SK-N-SH (cell line): ENCODE results near the gene MRPS12. TPM values are rescaled to one million over a fixed set of nuclear protein-coding genes. Genes with fewer than 3 reads are reported as not detected.

ENCODE experiments used
- CTCF ChIA-PET: fragments of 300-600, 350-600 bp; formaldehyde crosslinking; extraction: SDS; loops from one replicate; lab custom pipeline; 2021; lab: Yijun Ruan, JAX
- POLR2A ChIA-PET: fragments of 350-600 bp; sonication (Branson Sonifier 250); formaldehyde crosslinking; extraction: SDS; loops from one replicate; lab custom pipeline; 2020; ENCODE audit warnings: antibody characterized with exemption, inconsistent platforms; lab: Yijun Ruan, JAX
- DNase-seq: peaks from one replicate; pipeline ENCODE4 v3.0.0; 2012
- H2AFZ ChIP-seq: fragments of 200-600 bp; sonication (generic); 2 replicates; pipeline ENCODE4 v1.8.1; 2016; ENCODE audit warnings: antibody characterized with exemption, mild to moderate bottlenecking, low read depth
- H3F3A ChIP-seq: fragments of 200-600 bp; sonication (generic); replicated peaks from 2 replicates; pipeline ENCODE3; 2016; ENCODE audit warnings: antibody characterized with exemption, mild to moderate bottlenecking; ENCODE audit not compliant: insufficient read depth
- H3K27ac ChIP-seq, 2 experiments: fragments of 200-500 bp in 1 of 2; fragments of 200-600 bp in 1 of 2; sonication (Bioruptor generic) in 1 of 2; sonication (generic), shearing (Covaris generic) in 1 of 2; 2 replicates each; pipeline versions ENCODE4 v1.5.1 to v1.6.1; 2014 to 2016; ENCODE audit warnings: low read depth in 2 of 2, inconsistent platforms in 1 of 2, low read length in 1 of 2, mild to moderate bottlenecking in 1 of 2, mixed read lengths in 1 of 2
- H3K27me3 ChIP-seq: fragments of 200-600 bp; sonication (generic), shearing (Covaris generic); 2 replicates; pipeline ENCODE4 v1.6.1; 2016; ENCODE audit warnings: mixed run types; ENCODE audit not compliant: insufficient read depth
- H3K36me3 ChIP-seq, 2 experiments: fragments of 200-500 bp in 1 of 2; fragments of 200-600 bp in 1 of 2; sonication (Bioruptor generic) in 1 of 2; sonication (generic) in 1 of 2; replicated peaks in 1 of 2; 2 replicates each; pipeline versions ENCODE3 to v1.5.1; 2014 to 2016; ENCODE audit warnings: low read length in 1 of 2, mild to moderate bottlenecking in 1 of 2; ENCODE audit not compliant: insufficient read depth in 2 of 2, control insufficient read depth in 1 of 2
- H3K4me1 ChIP-seq, 2 experiments: fragments of 200-500 bp in 1 of 2; fragments of 200-600 bp in 1 of 2; sonication (Bioruptor generic) in 1 of 2; sonication (generic), shearing (Covaris generic) in 1 of 2; 2 replicates each; pipeline versions ENCODE4 v1.5.1 to v1.6.1; 2014 to 2016; ENCODE audit warnings: low read depth in 1 of 2, low read length in 1 of 2, mixed run types in 1 of 2; ENCODE audit not compliant: insufficient read depth in 2 of 2, control insufficient read depth in 1 of 2
- H3K4me2 ChIP-seq: fragments of 200-600 bp; sonication (generic), shearing (Covaris generic); 2 replicates; pipeline ENCODE4 v1.6.1; 2017; ENCODE audit warnings: mixed run types
- H3K4me3 ChIP-seq, 2 experiments: fragments of 200-500 bp in 1 of 2; fragments of 200-600 bp in 1 of 2; sonication (Bioruptor generic) in 1 of 2; sonication (generic), shearing (Covaris generic) in 1 of 2; 2 replicates each; pipeline versions ENCODE4 v1.5.1 to v1.8.1; 2014 to 2016; ENCODE audit warnings: low read depth in 2 of 2, inconsistent platforms in 1 of 2, low read length in 1 of 2, mild to moderate bottlenecking in 1 of 2, mixed read lengths in 1 of 2, moderate library complexity in 1 of 2
- H3K79me2 ChIP-seq: fragments of 200-600 bp; sonication (generic); 2 replicates; pipeline ENCODE4 v1.8.1; 2017; ENCODE audit warnings: mild to moderate bottlenecking; ENCODE audit not compliant: insufficient read depth
- H3K9ac ChIP-seq: fragments of 200-600 bp; sonication (generic); 2 replicates; pipeline ENCODE4 v1.6.1; 2017; ENCODE audit warnings: mixed run types
- H3K9me2 ChIP-seq: fragments of 200-600 bp; sonication (generic); 2 replicates; pipeline ENCODE4 v1.6.1; 2017; ENCODE audit warnings: mixed run types
- H3K9me3 ChIP-seq: fragments of 200-600 bp; sonication (generic); 2 replicates; pipeline ENCODE4 v1.6.1; 2017; ENCODE audit warnings: mixed run types, mild to moderate bottlenecking, moderate library complexity
- H4K20me1 ChIP-seq: fragments of 200-600 bp; sonication (generic); 2 replicates; pipeline ENCODE4 v1.6.1; 2017; ENCODE audit warnings: mild to moderate bottlenecking, mixed run types; ENCODE audit not compliant: insufficient read depth
- CHD2 ChIP-seq: fragments of 150-350 bp; IDR thresholded peaks from 2 replicates; pipeline ENCODE4 v1.6.1; 2018; ENCODE audit warnings: low read length; ENCODE audit not compliant: partially characterized antibody
- ELF1 ChIP-seq: IDR thresholded peaks from 2 replicates; pipeline ENCODE4 v1.4.0; 2012
- EP300 ChIP-seq, 2 experiments: IDR thresholded peaks; 2 replicates each; pipeline versions ENCODE4 v1.4.0 to v1.6.1; 2012; ENCODE audit warnings: borderline replicate concordance in 1 of 2, low read depth in 1 of 2, low read length in 1 of 2
- FOSL2 ChIP-seq: IDR thresholded peaks from 2 replicates; pipeline ENCODE4 v1.4.0; 2012; ENCODE audit warnings: low read depth, mild to moderate bottlenecking, moderate library complexity, borderline replicate concordance
- FOXJ3 ChIP-seq: sonication (generic); formaldehyde crosslinking; IDR thresholded peaks from 2 replicates; pipeline ENCODE4 v1.5.1; 2020; ENCODE audit warnings: mild to moderate bottlenecking, missing genetic modification reagents
- FOXM1 ChIP-seq: IDR thresholded peaks from 2 replicates; pipeline ENCODE4 v1.4.0; 2012; ENCODE audit warnings: low read depth, mild to moderate bottlenecking
- GATA2 ChIP-seq: sonication (generic); formaldehyde crosslinking; IDR thresholded peaks from 2 replicates; pipeline ENCODE4 v1.5.0; 2020; ENCODE audit warnings: mild to moderate bottlenecking, missing genetic modification reagents
- MEF2A ChIP-seq: IDR thresholded peaks from 2 replicates; pipeline ENCODE4 v1.4.0; 2012; ENCODE audit warnings: low read depth, borderline replicate concordance
- MXI1 ChIP-seq: IDR thresholded peaks from 2 replicates; pipeline ENCODE4 v1.6.1; 2012; ENCODE audit warnings: mild to moderate bottlenecking, low read depth, low read length, improper control_type of control experiment
- NFIC ChIP-seq: IDR thresholded peaks from 2 replicates; pipeline ENCODE4 v1.4.0; 2012; ENCODE audit warnings: borderline replicate concordance
- RAD21 ChIP-seq: IDR thresholded peaks from 2 replicates; pipeline ENCODE4 v1.6.1; 2012; ENCODE audit warnings: mild to moderate bottlenecking, low read length
- RFX5 ChIP-seq: IDR thresholded peaks from 2 replicates; pipeline ENCODE4 v1.6.1; 2012; ENCODE audit warnings: mild to moderate bottlenecking, improper control_type of control experiment, low read length
- RXRA ChIP-seq: IDR thresholded peaks from 2 replicates; pipeline ENCODE4 v1.4.0; 2012; ENCODE audit warnings: low read depth, mild to moderate bottlenecking, borderline replicate concordance
- TEAD4 ChIP-seq: IDR thresholded peaks from 2 replicates; pipeline ENCODE4 v1.4.0; 2012; ENCODE audit warnings: mild to moderate bottlenecking, borderline replicate concordance; ENCODE audit not compliant: insufficient read depth
- YY1 ChIP-seq: IDR thresholded peaks from 2 replicates; pipeline ENCODE4 v1.4.0; 2012; ENCODE audit warnings: low read depth, mild to moderate bottlenecking
- WGBS: methylation state at CpG from one replicate; pipeline ENCODE4 v1.1.6; 2017; ENCODE audit warnings: low lambda C conversion rate; 5-methylcytosine and 5-hydroxymethylcytosine counted together
- polyA plus RNA-seq, 3 experiments: library from polyadenylated mRNA; depleted of rRNA; stranded (reverse); fragments of >200 nt; gene quantifications; 2 replicates each; pipeline ENCODE4 v1.2.3, GENCODE V29; 2012
- TF ChIP-seq, protein P1 (sequence below): IDR thresholded peaks from 2 replicates; pipeline ENCODE4 v1.4.0; 2012; ENCODE audit warnings: low read depth
- TF ChIP-seq, protein P2 (sequence below): IDR thresholded peaks from 2 replicates; pipeline ENCODE4; 2012
- TF ChIP-seq, protein P3 (sequence below): fragments of 150-350 bp; IDR thresholded peaks from 2 replicates; pipeline ENCODE4 v1.6.1; 2017; ENCODE audit warnings: antibody characterized with exemption, low read length, low read depth, borderline replicate concordance
- TF ChIP-seq, protein P4 (sequence below): IDR thresholded peaks from 2 replicates; pipeline ENCODE4 v1.4.0; 2012; ENCODE audit warnings: low read depth, borderline replicate concordance
- TF ChIP-seq, protein P5 (sequence below): fragments of 150-350 bp; IDR thresholded peaks from 2 replicates; pipeline ENCODE4 v1.6.1; 2016; ENCODE audit warnings: mild to moderate bottlenecking, low read depth, low read length

MRPS12 gene
- polyA plus RNA-seq, 1 of the 3 experiments (the other 2 are of a cell fraction): 59.6 TPM

DNA sequence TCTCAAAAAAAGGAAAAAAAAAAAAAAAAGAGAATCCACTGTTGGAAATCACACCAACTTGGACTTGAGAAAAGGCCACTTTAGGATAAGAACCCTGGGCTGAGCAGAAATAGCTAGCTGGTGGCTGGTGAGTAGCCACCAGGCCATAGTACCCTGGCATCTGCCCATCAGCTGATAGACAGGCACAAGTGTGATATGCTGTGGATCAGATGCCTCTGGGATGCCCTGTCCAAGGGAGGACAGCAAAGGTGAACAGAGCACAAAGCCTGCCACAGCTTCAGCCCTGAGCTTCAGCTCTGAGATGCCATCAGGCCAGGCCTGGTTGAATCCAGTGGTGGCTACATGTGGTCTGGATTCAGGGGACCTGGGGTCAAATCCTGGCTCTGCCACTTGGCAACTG lies 40.1 kb upstream of the MRPS12 start:
- no peak overlapping the region for H3K4me2 ChIP-seq
- TF ChIP-seq EP300 (IDR thresholded peaks at IDR 0.05; ENCODE audit: borderline replicate concordance in 1 of 2, low read depth in 1 of 2, low read length in 1 of 2): no peak
- no peak for TF ChIP-seq FOSL2
- no peak for TF ChIP-seq TEAD4
- TF ChIP-seq RAD21: no peak
- TF ChIP-seq, protein P1, sequence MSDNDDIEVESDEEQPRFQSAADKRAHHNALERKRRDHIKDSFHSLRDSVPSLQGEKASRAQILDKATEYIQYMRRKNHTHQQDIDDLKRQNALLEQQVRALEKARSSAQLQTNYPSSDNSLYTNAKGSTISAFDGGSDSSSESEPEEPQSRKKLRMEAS: no peak
- TF ChIP-seq FOXM1: no peak
- TF ChIP-seq, protein P2, sequence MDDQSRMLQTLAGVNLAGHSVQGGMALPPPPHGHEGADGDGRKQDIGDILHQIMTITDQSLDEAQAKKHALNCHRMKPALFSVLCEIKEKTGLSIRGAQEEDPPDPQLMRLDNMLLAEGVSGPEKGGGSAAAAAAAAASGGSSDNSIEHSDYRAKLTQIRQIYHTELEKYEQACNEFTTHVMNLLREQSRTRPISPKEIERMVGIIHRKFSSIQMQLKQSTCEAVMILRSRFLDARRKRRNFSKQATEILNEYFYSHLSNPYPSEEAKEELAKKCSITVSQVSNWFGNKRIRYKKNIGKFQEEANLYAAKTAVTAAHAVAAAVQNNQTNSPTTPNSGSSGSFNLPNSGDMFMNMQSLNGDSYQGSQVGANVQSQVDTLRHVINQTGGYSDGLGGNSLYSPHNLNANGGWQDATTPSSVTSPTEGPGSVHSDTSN: no peak
- no peak for TF ChIP-seq MEF2A
- TF ChIP-seq, protein P3, sequence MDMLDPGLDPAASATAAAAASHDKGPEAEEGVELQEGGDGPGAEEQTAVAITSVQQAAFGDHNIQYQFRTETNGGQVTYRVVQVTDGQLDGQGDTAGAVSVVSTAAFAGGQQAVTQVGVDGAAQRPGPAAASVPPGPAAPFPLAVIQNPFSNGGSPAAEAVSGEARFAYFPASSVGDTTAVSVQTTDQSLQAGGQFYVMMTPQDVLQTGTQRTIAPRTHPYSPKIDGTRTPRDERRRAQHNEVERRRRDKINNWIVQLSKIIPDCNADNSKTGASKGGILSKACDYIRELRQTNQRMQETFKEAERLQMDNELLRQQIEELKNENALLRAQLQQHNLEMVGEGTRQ: no peak
- TF ChIP-seq, all 33 proteins: peak for 0
- Histone ChIP-seq H3K79me2 (no peaks in the 10 kb centered on the region), H4K20me1 (no peaks in the 10 kb centered on the region), H3K4me1 (peaks cover 0 to 4% of the 10 kb centered on the region in 2 experiments; a peak in 1 of 4 replicates), H3K4me3 (no peak overlapping the region), H3K27ac (no peak overlapping the region), H3K9ac (no peak overlapping the region), H3K36me3 (peaks cover 0 to 8% of the 10 kb centered on the region in 2 experiments), H3F3A (no peaks in the 10 kb centered on the region), H3K27me3 (no peaks in the 10 kb centered on the region), H3K9me2 (no peaks in the 10 kb centered on the region), H3K9me3 (no peaks in the 10 kb centered on the region), H2AFZ (no peak overlapping the region)
- no peak for DNase-seq
- CTCF ChIA-PET: interaction anchor here (0.7 to 1.4 kb wide), 2 partner anchors 12 to 21 kb away, joined by 3 read pairs; no protein-coding TSS in a partner anchor
- POLR2A ChIA-PET: no interaction called here

DNA sequence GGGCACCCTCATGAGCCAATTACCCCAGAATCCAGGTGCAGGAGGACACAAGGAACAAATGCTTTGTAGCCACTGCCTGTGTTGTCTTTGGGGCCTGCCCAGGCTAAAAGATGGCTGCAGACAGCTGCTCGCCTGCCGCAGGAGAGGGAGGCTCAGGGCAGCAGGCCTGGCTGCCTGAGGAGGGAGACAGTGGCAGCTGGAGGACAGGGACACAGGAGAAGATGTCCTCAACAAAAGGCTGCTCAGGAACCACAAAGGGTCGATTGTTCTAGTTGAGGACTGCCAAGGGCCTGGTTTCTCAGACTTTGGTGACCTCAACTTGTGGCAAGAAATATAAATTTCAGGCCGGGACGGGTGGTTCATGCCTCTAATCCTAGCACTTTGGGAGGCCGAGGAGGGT lies 39.0 kb upstream of the MRPS12 start:
- no peak for DNase-seq
- ChIA-PET POLR2A (no interaction called here), CTCF (interaction anchor here (1.4 kb wide), 1 partner anchor 22 kb away, joined by 3 read pairs; no protein-coding TSS in a partner anchor)
- H3K27me3 ChIP-seq: no peaks in the 10 kb centered on the region
- no peak overlapping the region for H2AFZ ChIP-seq
- H3K4me3 ChIP-seq: no peak overlapping the region
- no peak overlapping the region for H3K9ac ChIP-seq
- no peaks in the 10 kb centered on the region; a peak in 1 of 4 replicates for H3K4me1 ChIP-seq
- no peaks in the 10 kb centered on the region for H3K79me2 ChIP-seq
- H3K9me3 ChIP-seq: no peaks in the 10 kb centered on the region
- no peaks in the 10 kb centered on the region for H4K20me1 ChIP-seq
- H3K9me2 ChIP-seq: no peaks in the 10 kb centered on the region
- WGBS: 86% methylated on average over 6 of the region's 6 CpGs
- no peaks in the 10 kb centered on the region for H3F3A ChIP-seq
- H3K27ac ChIP-seq: no peak overlapping the region
- H3K36me3 ChIP-seq: peaks cover 0 to 8% of the 10 kb centered on the region in 2 experiments
- H3K4me2 ChIP-seq: no peak overlapping the region
- TF ChIP-seq, protein P4, sequence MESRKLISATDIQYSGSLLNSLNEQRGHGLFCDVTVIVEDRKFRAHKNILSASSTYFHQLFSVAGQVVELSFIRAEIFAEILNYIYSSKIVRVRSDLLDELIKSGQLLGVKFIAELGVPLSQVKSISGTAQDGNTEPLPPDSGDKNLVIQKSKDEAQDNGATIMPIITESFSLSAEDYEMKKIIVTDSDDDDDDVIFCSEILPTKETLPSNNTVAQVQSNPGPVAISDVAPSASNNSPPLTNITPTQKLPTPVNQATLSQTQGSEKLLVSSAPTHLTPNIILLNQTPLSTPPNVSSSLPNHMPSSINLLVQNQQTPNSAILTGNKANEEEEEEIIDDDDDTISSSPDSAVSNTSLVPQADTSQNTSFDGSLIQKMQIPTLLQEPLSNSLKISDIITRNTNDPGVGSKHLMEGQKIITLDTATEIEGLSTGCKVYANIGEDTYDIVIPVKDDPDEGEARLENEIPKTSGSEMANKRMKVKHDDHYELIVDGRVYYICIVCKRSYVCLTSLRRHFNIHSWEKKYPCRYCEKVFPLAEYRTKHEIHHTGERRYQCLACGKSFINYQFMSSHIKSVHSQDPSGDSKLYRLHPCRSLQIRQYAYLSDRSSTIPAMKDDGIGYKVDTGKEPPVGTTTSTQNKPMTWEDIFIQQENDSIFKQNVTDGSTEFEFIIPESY: no peak
- TF ChIP-seq MXI1: no peak
- TF ChIP-seq, protein P1: no peak
- TF ChIP-seq, protein P3: no peak
- no peak for TF ChIP-seq FOXM1
- no peak for TF ChIP-seq RFX5
- no peak for TF ChIP-seq YY1
- TF ChIP-seq NFIC: no peak
- no peak for TF ChIP-seq ELF1
- no peak for TF ChIP-seq RXRA
- no peak for TF ChIP-seq TEAD4
- no peak for TF ChIP-seq EP300 (IDR thresholded peaks at IDR 0.05; ENCODE audit: borderline replicate concordance in 1 of 2, low read depth in 1 of 2, low read length in 1 of 2)
- no peak for TF ChIP-seq CHD2
- TF ChIP-seq, protein P5, sequence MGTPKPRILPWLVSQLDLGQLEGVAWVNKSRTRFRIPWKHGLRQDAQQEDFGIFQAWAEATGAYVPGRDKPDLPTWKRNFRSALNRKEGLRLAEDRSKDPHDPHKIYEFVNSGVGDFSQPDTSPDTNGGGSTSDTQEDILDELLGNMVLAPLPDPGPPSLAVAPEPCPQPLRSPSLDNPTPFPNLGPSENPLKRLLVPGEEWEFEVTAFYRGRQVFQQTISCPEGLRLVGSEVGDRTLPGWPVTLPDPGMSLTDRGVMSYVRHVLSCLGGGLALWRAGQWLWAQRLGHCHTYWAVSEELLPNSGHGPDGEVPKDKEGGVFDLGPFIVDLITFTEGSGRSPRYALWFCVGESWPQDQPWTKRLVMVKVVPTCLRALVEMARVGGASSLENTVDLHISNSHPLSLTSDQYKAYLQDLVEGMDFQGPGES: no peak
- no peak for TF ChIP-seq FOXJ3 (CRISPR knock-in tag)
- no peak for TF ChIP-seq GATA2 (CRISPR knock-in tag)
